Measurements from ENCODE around the gene ATAD2B. TPM values are rescaled to one million over a fixed set of nuclear protein-coding genes. Genes with fewer than 3 reads are reported as not detected.

The ATAD2B gene
- total RNA-seq, 1 donor from 2014 or later: 12.7 TPM

- DNase-seq (ENCODE audit: extremely low read depth, low read depth, low spot score): no peak
Measured at GRCh38 chr2:23706613-23707078, 220.3 kb downstream of the ATAD2B start.

GRCh38 chr2:23705771-23706612, 220.9 kb downstream of the ATAD2B start:
- DNase-seq (ENCODE audit: extremely low read depth, low read depth, low spot score): no peak

- DNase-seq (ENCODE audit: extremely low read depth, low read depth, low spot score): no peak
Measured at GRCh38 chr2:23703583-23704385, 223.1 kb downstream of the ATAD2B start.

- DNase-seq (ENCODE audit: extremely low read depth, low read depth, low spot score): no peak
Measured at GRCh38 chr2:23703037-23703582, 223.8 kb downstream of the ATAD2B start.

- no peak for DNase-seq (ENCODE audit: extremely low read depth, low read depth, low spot score)
Measured at GRCh38 chr2:23700627-23701026, 226.3 kb downstream of the ATAD2B start.

- no peak for DNase-seq (ENCODE audit: extremely low read depth, low read depth, low spot score)
Measured at GRCh38 chr2:23699580-23699925, 227.4 kb downstream of the ATAD2B start.

- DNase-seq (ENCODE audit: extremely low read depth, low read depth, low spot score): no peak
Measured at GRCh38 chr2:23698721-23699579, 228.0 kb downstream of the ATAD2B start.

Other genes starting within 250 kb of the ATAD2B start
- gene UBXN2A, start 13.3 kb upstream of the ATAD2B start, total RNA-seq: 10.4 and 12.0 TPM in 2 replicates
- gene MFSD2B, start 83.0 kb upstream of the ATAD2B start, total RNA-seq: 0.53 TPM in 1 of 2 replicates, not detected in the other
- 9.1 and 10.4 TPM in 2 replicates for gene WDCP, start 120.3 kb upstream of the ATAD2B start, total RNA-seq
- gene FKBP1B, start 122.6 kb upstream of the ATAD2B start, total RNA-seq: 14.9 and 18.1 TPM in 2 replicates
- gene SF3B6, start 149.2 kb upstream of the ATAD2B start, total RNA-seq: 163 and 169 TPM in 2 replicates
- 80.3 and 133 TPM in 2 replicates for gene TP53I3, start 157.7 kb upstream of the ATAD2B start, total RNA-seq
- 2.7 TPM in 1 of 2 replicates, not detected in the other for gene PFN4, start 196.2 kb upstream of the ATAD2B start, total RNA-seq
- gene FAM228B, start 196.3 kb upstream of the ATAD2B start, total RNA-seq: 5.3 and 48.4 TPM in 2 replicates
- gene FAM228A, start 247.9 kb upstream of the ATAD2B start, total RNA-seq: not detected in 2 replicates